Measurements from ENCODE around the gene FAAP100. TPM values are rescaled to one million over a fixed set of nuclear protein-coding genes. Genes with fewer than 3 reads are reported as not detected.

Gene FAAP100
- total and polyA plus RNA-seq, 2 donors (not counting 1 experiment from before 2014, with no cell fraction given): 62.0 to 72.7 TPM

DNA sequence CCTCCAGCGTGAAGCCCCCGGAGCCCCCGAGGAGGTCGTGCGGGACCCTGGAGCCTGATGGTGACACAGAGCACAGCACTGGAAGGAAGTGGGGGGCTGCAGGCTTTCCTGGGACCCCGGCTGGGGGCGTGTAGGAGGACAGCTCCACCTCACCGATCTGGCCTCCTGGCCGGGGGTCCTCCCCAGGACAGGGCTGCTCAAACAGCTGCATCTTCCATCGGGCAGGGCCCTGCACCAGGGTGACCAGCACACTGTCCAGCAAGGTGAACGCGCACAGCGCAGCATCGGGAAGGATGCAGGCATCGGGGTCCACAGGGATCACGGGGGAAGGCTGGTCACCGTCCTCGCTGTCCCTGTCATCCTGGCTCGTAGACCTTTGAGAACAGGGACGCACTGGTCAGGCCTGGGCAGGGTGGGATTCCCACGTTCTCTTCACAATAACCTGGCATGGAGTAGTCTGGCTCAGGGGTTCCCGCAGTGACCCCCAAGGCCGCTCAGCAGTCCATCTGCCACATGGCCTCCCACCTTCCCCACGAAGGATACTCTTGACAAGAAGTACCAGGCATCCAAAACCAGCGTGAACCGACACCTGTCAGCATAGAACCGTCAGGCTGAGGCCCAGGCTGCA is 1.2 kb downstream of the FAAP100 start:
- Histone ChIP-seq H3K9ac (ENCODE audit: low read length) (peak overlapping the region; percentile 93), H3K27ac (ENCODE audit: low read length in 2 of 2) (no peak overlapping the region), H3K36me3 (replicated peaks in 1 of 2; ENCODE audit: control extremely low read depth in 1 of 2, control insufficient read depth in 1 of 2, extremely low read depth in 1 of 2, insufficient read depth in 2 of 2, low read length in 1 of 2) (peaks cover 0 to 37% of the 10 kb centered on the region in 2 experiments), H3K4me1 (ENCODE audit: control insufficient read depth in 2 of 2, insufficient read depth in 2 of 2, low read length in 2 of 2) (peaks cover 18 to 23% of the 10 kb centered on the region in 2 donors), H2AFZ (ENCODE audit: insufficient read depth, low read depth, low read length, poor library complexity, severe bottlenecking) (peak overlapping the region; percentile 94), H3K9me3 (ENCODE audit: control extremely low read depth in 1 of 3, control insufficient read depth in 2 of 3, insufficient read depth in 1 of 3, low read length in 2 of 3) (no peaks in the 10 kb centered on the region), H3K27me3 (replicated peaks in 1 of 4; ENCODE audit: control extremely low read depth in 1 of 4, control insufficient read depth in 3 of 4, insufficient read depth in 4 of 4, low read length in 3 of 4) (no peaks in the 10 kb centered on the region), H3K79me2 (ENCODE audit: control insufficient read depth, insufficient read depth, low read length) (peaks cover 43% of the 10 kb centered on the region), H4K20me1 (ENCODE audit: control insufficient read depth, insufficient read depth, low read length, poor library complexity, severe bottlenecking) (peaks cover 40% of the 10 kb centered on the region), H3K4me2 (replicated peaks; ENCODE audit: low read depth, low read length, poor library complexity, severe bottlenecking) (peak overlapping the region; percentile 97), H3K4me3 (ENCODE audit: control extremely low read depth in 1 of 5, extremely low read depth in 1 of 5, insufficient read depth in 1 of 5, low read depth in 2 of 5, low read length in 4 of 5) (peak overlapping the region in 3 of 5 experiments; percentile 87 to 94 (median 91))
- Mint-ChIP-seq H3K27me3 (no peaks in the 10 kb centered on the region), H3K9me3 (ENCODE audit: insufficient read depth) (no peaks in the 10 kb centered on the region), H3K4me3 (peak overlapping the region; percentile 92), H3K27ac (peak overlapping the region; percentile 85), H3K4me1 (peaks cover 31% of the 10 kb centered on the region)
- POLR2A ChIA-PET: interaction anchor here (2.2 to 3.3 kb wide), 2 partner anchors 11 to 36 kb away, joined by 9 to 33 read pairs; partner anchors contain the start of gene ACTG1
- intact Hi-C loops (cut with micrococcal nuclease): loop anchor here (5.0 kb wide), 1 partner anchor 299 kb away; no protein-coding TSS in a partner anchor
- 92% methylated on average over 27 of the region's 27 CpGs for WGBS (ENCODE audit: insufficient coverage)
- CTCF ChIA-PET: interaction anchor here (0.9 to 3.7 kb wide), 5 partner anchors 11 to 298 kb away, joined by 3 to 25 read pairs (median 4); no protein-coding TSS in a partner anchor
- DNase-seq: no peak
- ATAC-seq (ENCODE audit: low read depth): no peak
- TF ChIP-seq, protein P1, sequence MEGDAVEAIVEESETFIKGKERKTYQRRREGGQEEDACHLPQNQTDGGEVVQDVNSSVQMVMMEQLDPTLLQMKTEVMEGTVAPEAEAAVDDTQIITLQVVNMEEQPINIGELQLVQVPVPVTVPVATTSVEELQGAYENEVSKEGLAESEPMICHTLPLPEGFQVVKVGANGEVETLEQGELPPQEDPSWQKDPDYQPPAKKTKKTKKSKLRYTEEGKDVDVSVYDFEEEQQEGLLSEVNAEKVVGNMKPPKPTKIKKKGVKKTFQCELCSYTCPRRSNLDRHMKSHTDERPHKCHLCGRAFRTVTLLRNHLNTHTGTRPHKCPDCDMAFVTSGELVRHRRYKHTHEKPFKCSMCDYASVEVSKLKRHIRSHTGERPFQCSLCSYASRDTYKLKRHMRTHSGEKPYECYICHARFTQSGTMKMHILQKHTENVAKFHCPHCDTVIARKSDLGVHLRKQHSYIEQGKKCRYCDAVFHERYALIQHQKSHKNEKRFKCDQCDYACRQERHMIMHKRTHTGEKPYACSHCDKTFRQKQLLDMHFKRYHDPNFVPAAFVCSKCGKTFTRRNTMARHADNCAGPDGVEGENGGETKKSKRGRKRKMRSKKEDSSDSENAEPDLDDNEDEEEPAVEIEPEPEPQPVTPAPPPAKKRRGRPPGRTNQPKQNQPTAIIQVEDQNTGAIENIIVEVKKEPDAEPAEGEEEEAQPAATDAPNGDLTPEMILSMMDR (IDR thresholded peaks at IDR 0.05): no peak
- TF ChIP-seq EZH2 (IDR thresholded peaks at IDR 0.05; ENCODE audit: borderline replicate concordance, insufficient read depth, low read depth, low read length, poor library complexity, severe bottlenecking): no peak

DNA sequence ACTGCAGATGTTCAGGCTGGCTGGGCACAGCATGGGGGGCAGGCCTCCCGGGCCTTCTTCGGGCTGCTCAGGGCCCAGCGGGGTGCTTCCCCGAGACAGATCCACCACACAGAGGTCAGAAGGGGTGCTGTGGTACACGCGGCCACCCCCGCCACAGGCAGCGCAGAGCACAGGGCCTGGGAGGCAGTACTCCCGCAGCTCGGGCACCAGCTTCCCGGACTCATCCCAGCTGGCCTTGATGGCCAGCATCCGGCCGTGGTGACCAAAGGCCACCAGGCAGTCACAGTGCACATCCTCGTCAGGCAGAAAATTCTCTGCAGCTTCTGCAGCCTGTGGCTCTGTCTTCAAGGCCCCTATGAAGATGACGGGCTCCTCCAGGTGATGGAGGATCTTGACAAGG is 1.9 kb downstream of the FAAP100 start:
- intact Hi-C loops (cut with micrococcal nuclease): loop anchor here (5.0 kb wide), 1 partner anchor 298 kb away; no protein-coding TSS in a partner anchor
- H3K36me3 ChIP-seq (replicated peaks in 1 of 2; ENCODE audit: control extremely low read depth in 1 of 2, control insufficient read depth in 1 of 2, extremely low read depth in 1 of 2, insufficient read depth in 2 of 2, low read length in 1 of 2): peaks cover 0 to 43% of the 10 kb centered on the region in 2 experiments
- H3K27me3 Mint-ChIP-seq: no peaks in the 10 kb centered on the region
- no peaks in the 10 kb centered on the region for H3K9me3 Mint-ChIP-seq (ENCODE audit: insufficient read depth)
- H3K4me3 ChIP-seq (ENCODE audit: control extremely low read depth in 1 of 5, extremely low read depth in 1 of 5, insufficient read depth in 1 of 5, low read depth in 2 of 5, low read length in 4 of 5): no peak overlapping the region
- no peak overlapping the region for H3K9ac ChIP-seq (ENCODE audit: low read length)
- H3K4me1 Mint-ChIP-seq: peaks cover 31% of the 10 kb centered on the region
- ChIA-PET POLR2A (interaction anchor here (3.3 kb wide), 1 partner anchor 36 kb away, joined by 33 read pairs; the partner anchor contains the start of gene ACTG1), CTCF (interaction anchor here (0.9 to 3.7 kb wide), 4 partner anchors 10 to 298 kb away, joined by 3 to 25 read pairs (median 4); no protein-coding TSS in a partner anchor)
- peaks cover 40% of the 10 kb centered on the region for H4K20me1 ChIP-seq (ENCODE audit: control insufficient read depth, insufficient read depth, low read length, poor library complexity, severe bottlenecking)
- TF ChIP-seq EZH2 (IDR thresholded peaks at IDR 0.05; ENCODE audit: borderline replicate concordance, insufficient read depth, low read depth, low read length, poor library complexity, severe bottlenecking): no peak
- TF ChIP-seq, protein P1 (IDR thresholded peaks at IDR 0.05): no peak
- H3K4me1 ChIP-seq (ENCODE audit: control insufficient read depth in 2 of 2, insufficient read depth in 2 of 2, low read length in 2 of 2): peaks cover 18 to 23% of the 10 kb centered on the region in 2 donors
- H3K4me2 ChIP-seq (replicated peaks; ENCODE audit: low read depth, low read length, poor library complexity, severe bottlenecking): no peak overlapping the region
- ATAC-seq (ENCODE audit: low read depth) (no peak), DNase-seq (no peak)
- no peak overlapping the region for H2AFZ ChIP-seq (ENCODE audit: insufficient read depth, low read depth, low read length, poor library complexity, severe bottlenecking)
- H3K27ac Mint-ChIP-seq: no peak overlapping the region
- WGBS (ENCODE audit: insufficient coverage): 95% methylated on average over 15 of the region's 15 CpGs
- no peaks in the 10 kb centered on the region for H3K27me3 ChIP-seq (replicated peaks in 1 of 4; ENCODE audit: control extremely low read depth in 1 of 4, control insufficient read depth in 3 of 4, insufficient read depth in 4 of 4, low read length in 3 of 4)
- H3K4me3 Mint-ChIP-seq: peak overlapping the region; percentile 92
- no peaks in the 10 kb centered on the region for H3K9me3 ChIP-seq (ENCODE audit: control extremely low read depth in 1 of 3, control insufficient read depth in 2 of 3, insufficient read depth in 1 of 3, low read length in 2 of 3)
- H3K79me2 ChIP-seq (ENCODE audit: control insufficient read depth, insufficient read depth, low read length): peaks cover 40% of the 10 kb centered on the region
- H3K27ac ChIP-seq (ENCODE audit: low read length in 2 of 2): no peak overlapping the region

All from B cell (primary cell).